T-helper 1 cell (primary cell): ENCODE measurements around the gene FBLN7.

Experiments used
- DNase-seq, 5 donors: peaks; one replicate each; pipeline ENCODE4 v3.0.0-alpha.2; 2012 to 2020

Gene FBLN7

DNA sequence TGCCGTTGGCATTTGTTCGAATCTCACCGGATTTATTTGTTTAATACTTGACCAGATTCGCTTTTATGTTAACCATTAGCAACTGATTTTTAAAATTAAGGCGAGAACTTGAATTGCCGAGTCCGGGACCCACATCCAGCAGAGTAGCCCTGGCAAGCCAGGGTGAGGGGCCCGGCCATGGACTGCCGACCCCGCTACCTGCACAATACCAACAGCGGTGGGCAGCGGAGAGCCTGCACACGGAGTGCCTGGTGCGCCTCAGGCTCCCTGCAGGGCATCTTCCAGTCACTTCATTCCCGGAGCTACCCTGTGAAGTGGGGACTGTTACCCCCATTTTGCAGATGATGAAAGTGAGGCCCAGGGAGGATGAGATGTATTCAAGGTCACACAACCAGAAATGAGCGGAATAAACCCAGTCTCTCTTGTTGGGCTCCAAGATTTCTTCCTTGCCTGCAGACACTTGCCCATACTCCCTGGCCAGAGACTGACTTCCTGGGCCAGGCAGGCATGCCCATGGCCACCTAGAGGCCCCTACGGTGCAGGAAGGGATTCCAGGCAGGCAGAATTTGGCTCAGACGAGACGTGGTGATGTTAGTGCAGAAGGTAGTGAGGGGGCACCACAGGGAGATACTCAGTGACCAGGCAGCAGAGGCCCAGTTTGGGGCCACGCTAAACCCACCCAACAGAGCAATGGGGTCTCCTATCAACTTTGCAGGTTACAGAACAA is 2.9 kb downstream of the FBLN7 start:
- no peak for DNase-seq

DNA sequence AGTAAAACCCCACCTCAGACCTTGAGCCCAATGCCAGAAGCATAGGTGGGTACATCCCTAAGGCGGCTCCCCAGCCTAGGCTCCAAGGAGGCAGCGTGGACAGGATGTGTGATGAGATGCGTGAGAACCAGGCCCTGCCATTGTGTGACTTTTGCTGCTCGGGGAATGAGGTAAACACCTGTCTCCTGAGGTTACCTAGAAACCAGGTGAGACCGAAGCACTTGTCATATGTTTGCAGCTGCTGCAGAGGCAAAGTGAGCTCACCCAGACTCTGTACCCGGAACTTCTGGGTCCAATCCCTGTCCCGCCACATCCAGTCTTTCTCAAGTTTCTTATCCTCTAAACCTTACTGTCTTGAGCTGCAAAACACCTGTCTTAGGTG is 3.4 kb downstream of the FBLN7 start:
- DNase-seq, result no peak

DNA sequence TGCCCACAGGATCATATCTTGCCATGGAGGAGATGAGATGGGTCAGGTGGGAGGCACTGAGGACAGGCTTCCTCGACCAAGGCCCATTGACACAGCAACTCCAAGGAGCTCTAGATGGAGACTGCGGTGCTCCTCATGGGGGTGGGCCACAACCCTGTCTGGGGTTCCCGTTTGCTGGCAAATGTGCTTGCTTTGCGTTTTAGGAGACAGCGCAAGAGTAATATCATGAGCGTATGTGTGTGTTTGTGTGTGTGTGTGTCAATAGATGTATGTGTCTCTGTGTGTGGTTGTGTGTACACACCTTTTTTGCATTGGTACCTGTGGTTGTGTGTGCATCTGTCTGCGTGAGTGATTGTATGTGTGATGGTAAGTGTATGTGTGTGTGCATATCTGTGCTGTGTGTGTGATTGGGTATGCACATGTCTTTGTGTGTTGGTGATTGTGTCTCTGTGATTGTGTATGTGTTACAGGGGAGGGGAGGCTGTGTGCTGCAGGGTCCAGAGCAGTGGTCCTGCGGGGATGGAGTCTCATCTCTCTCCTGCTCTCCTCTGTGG is 4.4 kb downstream of the FBLN7 start:
- DNase-seq, result no peak

GRCh38 chr2:112143150-112143549 is 5.0 kb downstream of the FBLN7 start:
- DNase-seq, result no peak

DNA sequence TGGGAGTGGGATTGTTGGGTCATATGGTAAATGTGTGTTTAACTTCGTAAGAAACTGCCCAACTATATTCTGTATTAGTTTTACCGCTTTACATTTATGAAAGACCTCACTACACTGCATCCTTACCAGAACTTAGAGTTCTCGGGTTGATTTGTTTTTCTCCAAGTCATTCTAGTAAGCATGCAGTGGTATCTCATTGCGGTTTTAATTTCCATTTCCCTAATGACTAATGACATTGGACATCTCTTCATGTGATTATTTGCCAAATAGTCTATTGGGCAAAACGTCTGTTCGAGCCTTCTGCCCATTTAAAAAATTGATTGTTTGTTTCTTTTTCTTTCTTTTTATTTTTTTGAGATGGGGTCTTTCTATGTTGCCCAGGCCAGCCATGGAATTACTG is 6.8 kb downstream of the FBLN7 start:
- no peak for DNase-seq

- DNase-seq, result no peak
Observed at GRCh38 chr2:112147382-112148168, 9.4 kb downstream of the FBLN7 start.

GRCh38 chr2:112148477-112148876 is 10.3 kb downstream of the FBLN7 start:
- no peak for DNase-seq

DNA sequence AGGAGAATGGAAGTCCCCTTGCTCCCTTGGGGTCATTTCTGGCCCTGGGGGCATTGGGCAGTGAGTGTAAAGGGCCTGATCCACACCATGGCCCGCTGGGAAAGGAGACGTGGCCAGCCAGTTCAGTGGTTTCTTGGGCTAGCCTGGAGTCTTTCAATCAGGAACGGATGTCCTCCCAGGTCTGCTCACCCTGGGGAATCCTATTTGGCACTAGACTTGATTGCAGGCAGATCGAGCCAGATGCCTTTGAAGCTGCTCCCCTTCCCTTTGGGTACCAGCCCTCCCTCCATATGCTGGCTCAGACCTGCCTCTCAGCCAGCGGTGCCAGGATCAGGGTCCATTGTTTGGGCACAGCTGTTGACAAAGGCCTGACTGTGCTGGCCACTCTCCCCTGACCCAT is 11.0 kb downstream of the FBLN7 start:
- DNase-seq, result no peak

DNA sequence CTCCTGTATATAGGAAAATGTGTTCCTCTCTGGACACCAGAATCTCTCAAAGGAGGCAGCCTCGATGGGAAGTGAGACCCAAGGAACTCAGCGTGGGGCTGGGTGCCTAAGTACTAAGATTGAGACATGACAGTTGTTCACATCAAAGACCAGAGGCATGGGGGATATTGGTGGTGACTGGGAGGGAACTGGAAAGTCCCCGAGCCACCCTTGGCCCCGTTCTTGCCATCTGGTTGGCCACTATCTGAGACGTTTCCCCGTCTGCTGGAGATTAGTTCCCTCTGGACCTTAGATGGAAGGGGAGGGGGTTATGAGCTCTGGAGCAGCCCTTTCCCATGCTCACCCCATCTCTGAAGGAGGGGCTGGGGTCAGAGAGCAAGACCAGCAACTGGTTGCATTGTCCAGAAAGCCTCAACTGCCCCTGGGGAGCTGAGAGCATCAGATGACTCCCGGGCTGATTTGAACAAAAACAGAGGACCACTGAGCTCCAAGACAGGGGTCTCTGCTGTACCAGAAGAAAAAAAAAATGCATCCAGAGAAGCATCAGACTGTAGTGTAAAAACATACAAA is 11.8 kb downstream of the FBLN7 start:
- DNase-seq, result no peak

DNA sequence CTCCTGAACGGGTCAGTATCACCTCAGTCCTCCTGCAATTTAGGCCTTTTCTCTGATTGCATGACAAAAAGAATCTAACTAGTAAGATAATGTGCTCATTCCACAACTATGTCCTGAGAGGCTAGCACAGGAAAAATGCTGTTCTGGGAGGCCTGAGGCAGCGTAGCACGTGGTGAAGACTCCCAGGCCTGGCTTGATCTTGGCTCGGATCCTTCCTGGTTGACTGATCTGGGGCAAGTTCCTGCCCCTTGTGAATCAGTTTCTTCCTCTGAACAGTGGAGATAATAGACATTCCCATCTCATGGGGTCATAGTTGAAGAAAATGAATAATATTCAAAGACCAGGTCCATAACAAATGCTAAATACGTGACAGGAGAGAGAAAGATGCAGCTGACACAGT is 12.3 kb downstream of the FBLN7 start:
- DNase-seq, result no peak

GRCh38 chr2:112150851-112151250 is 12.7 kb downstream of the FBLN7 start:
- no peak for DNase-seq

- no peak for DNase-seq
Observed at GRCh38 chr2:112151271-112151670, 13.1 kb downstream of the FBLN7 start.

DNA sequence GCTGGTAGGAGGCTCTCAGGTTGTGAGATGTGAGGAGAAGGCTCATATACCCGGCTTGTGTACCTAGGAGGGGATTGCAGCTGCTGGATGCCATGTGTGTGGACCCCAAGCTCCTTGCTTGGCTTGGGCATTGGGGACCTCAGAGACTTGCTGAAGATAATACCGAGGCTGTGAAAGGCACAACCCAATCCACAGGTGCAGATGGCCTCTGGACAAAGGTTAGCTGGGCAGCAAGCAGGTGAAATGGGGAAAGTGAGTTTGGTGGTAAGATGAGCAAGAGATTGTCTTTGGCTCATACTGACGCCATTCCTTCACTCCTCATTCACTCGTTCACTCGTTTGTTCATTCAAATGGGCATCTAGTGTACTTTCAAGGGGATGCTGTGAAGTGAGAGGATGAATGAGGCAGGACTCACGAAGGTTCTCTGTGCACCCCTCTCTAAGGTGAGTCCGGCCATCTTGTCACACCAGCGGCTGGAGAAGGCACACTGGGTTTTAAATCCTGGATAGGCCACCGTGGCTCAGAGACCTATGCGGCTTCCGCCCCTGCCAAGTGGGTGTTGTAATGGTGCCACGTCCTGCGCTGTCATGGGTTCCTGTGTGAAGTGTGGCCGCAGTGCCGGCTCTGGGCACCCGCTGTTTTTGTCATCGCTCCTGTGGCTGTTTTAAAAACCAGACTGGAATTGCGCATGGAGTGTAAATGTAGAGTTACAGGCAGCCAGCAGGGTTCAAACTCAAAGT is 13.7 kb downstream of the FBLN7 start:
- DNase-seq, result no peak

DNA sequence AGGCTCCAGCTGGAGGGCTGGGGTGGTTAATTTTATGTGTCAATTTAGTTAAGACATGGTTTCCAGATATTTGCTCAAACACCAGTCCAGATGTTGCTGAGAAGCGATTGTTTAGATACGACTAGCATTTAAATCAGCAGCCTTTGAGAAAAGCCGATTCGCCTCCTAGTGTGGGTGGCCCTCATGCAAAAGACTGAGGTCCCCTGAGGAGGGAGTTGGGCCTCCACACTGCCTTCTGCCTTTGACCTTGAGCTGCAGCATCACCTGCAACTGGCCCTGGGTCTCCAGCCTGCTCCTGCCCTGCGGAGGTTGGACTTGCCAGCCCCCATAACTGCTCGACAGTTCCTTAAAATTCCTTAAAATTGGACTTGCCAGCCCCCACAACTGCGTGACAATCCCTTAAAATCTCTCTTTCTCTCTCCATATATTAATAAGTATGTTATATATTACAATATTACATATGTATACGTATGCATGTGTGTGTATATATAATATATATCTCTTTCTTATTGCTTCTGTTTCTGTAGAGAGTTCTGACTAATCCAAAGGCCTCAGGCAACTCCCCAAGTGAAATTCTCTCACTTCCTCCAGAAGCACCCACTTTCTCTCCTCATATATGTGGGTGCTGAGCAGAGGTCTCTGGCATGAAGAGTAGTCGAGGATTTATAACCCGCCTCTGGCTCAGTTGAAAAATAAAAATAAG is 14.4 kb downstream of the FBLN7 start:
- DNase-seq, result no peak

DNA sequence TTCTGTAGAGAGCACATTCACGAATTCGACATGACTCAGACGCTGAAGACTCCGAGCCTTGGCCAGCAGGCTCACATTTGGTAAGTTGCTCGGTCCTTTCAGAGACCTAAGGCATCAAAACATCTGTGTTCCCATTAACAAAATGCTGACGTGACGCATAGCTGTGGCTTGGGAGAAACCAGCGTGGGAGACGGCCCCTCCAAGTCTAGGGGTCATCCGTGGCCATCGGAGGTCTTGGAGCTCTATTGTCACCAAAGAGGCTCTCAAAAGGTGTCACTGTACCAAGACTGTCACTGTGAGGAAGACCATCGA is 14.9 kb downstream of the FBLN7 start:
- no peak for DNase-seq

DNA sequence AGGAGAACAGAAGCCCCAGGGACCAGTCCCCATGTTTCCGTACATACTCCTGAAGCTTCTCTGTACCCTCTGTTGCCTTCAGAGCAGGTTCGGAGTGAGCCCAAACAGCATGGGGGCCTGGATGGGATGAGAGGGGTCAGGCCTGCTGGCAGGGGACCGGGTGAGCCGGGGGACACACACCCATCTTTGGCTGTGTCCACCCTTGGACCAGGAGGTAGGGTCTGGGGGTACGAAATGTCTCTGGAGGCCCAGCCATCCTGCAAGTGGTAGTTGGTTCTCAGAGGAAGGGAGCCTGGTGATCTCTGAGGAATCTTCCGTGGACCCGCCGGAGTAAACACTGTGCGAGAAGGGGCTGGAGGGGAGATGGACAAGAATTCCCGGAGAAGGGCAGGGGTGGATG is 15.3 kb downstream of the FBLN7 start:
- DNase-seq, result no peak

GRCh38 chr2:112154246-112155117 is 16.3 kb downstream of the FBLN7 start:
- peak in 3 of 5 donors; percentile 25 to 74 (median 25) for DNase-seq

- DNase-seq, result peak in 3 of 5 donors; percentile 9 to 79 (median 23)
Observed at GRCh38 chr2:112155331-112156151, 17.4 kb downstream of the FBLN7 start.

GRCh38 chr2:112156152-112156986 is 18.2 kb downstream of the FBLN7 start:
- DNase-seq, result peak in 2 of 5 donors; percentile 18 to 45

DNA sequence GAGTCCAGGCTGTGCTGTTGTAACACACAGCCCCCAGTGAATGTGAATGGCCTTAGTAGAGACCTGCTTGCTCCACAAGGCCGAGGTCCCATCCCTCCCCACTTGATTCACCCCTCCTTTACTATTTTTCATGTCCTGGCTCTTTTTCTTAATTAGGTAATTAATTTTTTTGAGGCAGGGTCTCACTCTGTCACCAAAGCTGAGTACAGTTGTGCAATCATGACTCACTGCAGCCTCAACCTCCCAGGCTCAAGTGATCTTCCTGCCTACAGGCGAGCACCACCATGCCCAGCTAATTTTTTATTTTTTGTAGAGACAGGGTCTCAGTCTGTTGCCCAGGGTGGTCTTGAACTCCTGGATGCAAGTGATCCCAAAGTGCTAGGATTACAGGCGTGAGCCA is 19.3 kb downstream of the FBLN7 start:
- no peak for DNase-seq
